ENCODE measurements around the gene USP5.

The USP5 gene

GRCh38 chr12:6840761-6841515 lies 11.0 kb upstream of the USP5 start, which contains the start of gene GNB3:
Gene GNB3, plus strand, starts transcription at chr12:6840925. Its CDS starts 363 bp downstream, at chr12:6841288.
- in situ Hi-C loops (cut with HindIII; ENCODE audit: low sequenced_read_pairs), result no loop called here

GRCh38 chr12:6842075-6842474 lies 9.9 kb upstream of the USP5 start:
- in situ Hi-C loops (cut with HindIII; ENCODE audit: low sequenced_read_pairs), result no loop called here

GRCh38 chr12:6843118-6843902 lies 8.6 kb upstream of the USP5 start:
- in situ Hi-C loops (cut with HindIII; ENCODE audit: low sequenced_read_pairs), result no loop called here

- in situ Hi-C loops (cut with HindIII; ENCODE audit: low sequenced_read_pairs), result no loop called here
Observed at GRCh38 chr12:6845395-6845794, 6.6 kb upstream of the USP5 start.

- in situ Hi-C loops (cut with HindIII; ENCODE audit: low sequenced_read_pairs), result no loop called here
Observed at GRCh38 chr12:6846316-6846869, 5.6 kb upstream of the USP5 start.

GRCh38 chr12:6847676-6848075 lies 4.3 kb upstream of the USP5 start:
- in situ Hi-C loops (cut with HindIII; ENCODE audit: low sequenced_read_pairs), result no loop called here

GRCh38 chr12:6849427-6849826 lies 2.5 kb upstream of the USP5 start:
- in situ Hi-C loops (cut with HindIII; ENCODE audit: low sequenced_read_pairs), result no loop called here

- in situ Hi-C loops (cut with HindIII; ENCODE audit: low sequenced_read_pairs), result no loop called here
Observed at GRCh38 chr12:6849976-6850560, 1.9 kb upstream of the USP5 start.

- in situ Hi-C loops (cut with HindIII; ENCODE audit: low sequenced_read_pairs), result no loop called here
Observed at GRCh38 chr12:6850796-6851152, 1.2 kb upstream of the USP5 start.

GRCh38 chr12:6851153-6851920 lies 613 bp upstream of the USP5 start, which contains the start of gene CDCA3:
Gene CDCA3, minus strand, starts transcription at chr12:6851286. Its CDS starts 334 bp downstream, at chr12:6850952.
- in situ Hi-C loops (cut with HindIII; ENCODE audit: low sequenced_read_pairs), result no loop called here

GRCh38 chr12:6852651-6853354 lies 853 bp downstream of the USP5 start:
- in situ Hi-C loops (cut with HindIII; ENCODE audit: low sequenced_read_pairs), result no loop called here

GRCh38 chr12:6853626-6854025 lies 1.7 kb downstream of the USP5 start:
- in situ Hi-C loops (cut with HindIII; ENCODE audit: low sequenced_read_pairs), result no loop called here

GRCh38 chr12:6854036-6854435 lies 2.1 kb downstream of the USP5 start:
- in situ Hi-C loops (cut with HindIII; ENCODE audit: low sequenced_read_pairs), result no loop called here

GRCh38 chr12:6855322-6855721 lies 3.4 kb downstream of the USP5 start:
- in situ Hi-C loops (cut with HindIII; ENCODE audit: low sequenced_read_pairs), result no loop called here

GRCh38 chr12:6858799-6859198 lies 6.8 kb downstream of the USP5 start:
- in situ Hi-C loops (cut with HindIII; ENCODE audit: low sequenced_read_pairs), result no loop called here

GRCh38 chr12:6860116-6860515 lies 8.2 kb downstream of the USP5 start:
- in situ Hi-C loops (cut with HindIII; ENCODE audit: low sequenced_read_pairs), result no loop called here

GRCh38 chr12:6860942-6861341 lies 9.0 kb downstream of the USP5 start:
- in situ Hi-C loops (cut with HindIII; ENCODE audit: low sequenced_read_pairs), result no loop called here

- in situ Hi-C loops (cut with HindIII; ENCODE audit: low sequenced_read_pairs), result no loop called here
Observed at GRCh38 chr12:6861391-6861790, 9.4 kb downstream of the USP5 start.

- in situ Hi-C loops (cut with HindIII; ENCODE audit: low sequenced_read_pairs), result no loop called here
Observed at GRCh38 chr12:6863033-6863432, 11.1 kb downstream of the USP5 start.

All from endothelial cell of hepatic sinusoid (primary cell).